HepG2 (cell line): Measurements from ENCODE around the gene ADAMTSL3. TPM values are rescaled to one million over a fixed set of nuclear protein-coding genes. Genes with fewer than 3 reads are reported as not detected.

Experiments used
- ATAC-seq: fragments of 200-7000 bp; cut with Tn5 transposase; 3 replicates; pipeline ENCODE4 v1.9.1; 2020; ENCODE audit warnings: mild to moderate bottlenecking, moderate library complexity
- BruUV-seq: library from RNA; stranded (reverse); fragments of 400-500 nt; replicated peaks from 2 replicates; lab custom pipeline; 2021; lab: Mats Ljungman, UMichigan
- CTCF ChIA-PET: fragments of 300-600 bp; formaldehyde crosslinking; extraction: SDS; loops from one replicate; lab custom pipeline; 2021; ENCODE audit warnings: low total read pairs, inconsistent platforms, low intra/inter-chr PET ratio; lab: Yijun Ruan, JAX
- POLR2A ChIA-PET: fragments of 350-600 bp; sonication (Branson Sonifier 250); formaldehyde crosslinking; loops from one replicate; lab custom pipeline; 2020; ENCODE audit warnings: antibody characterized with exemption, inconsistent platforms; lab: Yijun Ruan, JAX
- DNase-seq: peaks from one replicate; pipeline ENCODE4 v3.0.0-alpha.2; 2015; ENCODE audit warnings: low spot score
- FAIRE-seq: peaks from 3 replicates; lab custom pipeline; 2011; peaks lifted over from hg19 to GRCh38; lab: Jason Lieb, UNC
- H2AFZ ChIP-seq: one replicate; pipeline ENCODE4 v1.6.1; 2011; ENCODE audit warnings: low read length, inconsistent platforms
- H3K27ac ChIP-seq: fragments of 300-600 bp; 3 replicates; pipeline ENCODE4 v1.8.0; 2011; ENCODE audit warnings: mixed run types, mild to moderate bottlenecking, mixed read lengths, low read length, inconsistent platforms; ENCODE audit not compliant: insufficient read depth; ENCODE audit errors: extremely low read length
- H3K27me3 ChIP-seq, 2 experiments: fragments of 200-600 bp in 1 of 2; 2 replicates in 1 of 2; 3 replicates in 1 of 2; pipeline versions ENCODE4 v1.6.0 to v1.8.0; 2011; ENCODE audit warnings: low read length in 2 of 2, mild to moderate bottlenecking in 2 of 2, moderate library complexity in 2 of 2, inconsistent platforms in 1 of 2; ENCODE audit not compliant: insufficient read depth in 2 of 2, control insufficient read depth in 1 of 2
- H3K36me3 ChIP-seq, 2 experiments: fragments of 200-600 bp in 1 of 2; replicated peaks in 1 of 2; 2 replicates in 1 of 2; 3 replicates in 1 of 2; pipeline versions ENCODE4 v1.5.1 to v1.8.0; 2011; ENCODE audit warnings: low read length in 2 of 2, inconsistent platforms in 1 of 2; ENCODE audit not compliant: insufficient read depth in 2 of 2, control insufficient read depth in 1 of 2
- H3K4me1 ChIP-seq: 2 replicates; pipeline ENCODE4 v1.5.1; 2012; ENCODE audit warnings: low read length, inconsistent platforms; ENCODE audit not compliant: insufficient read depth
- H3K4me2 ChIP-seq: 2 replicates; pipeline ENCODE4 v1.6.0; 2011; ENCODE audit warnings: low read depth, low read length, inconsistent platforms
- H3K4me3 ChIP-seq, 3 experiments: fragments of 200-600 bp in 1 of 3; sonication (generic), shearing (Covaris generic) in 1 of 3; replicated peaks in 1 of 3; 2 replicates each; pipeline ENCODE4 v1.5.1; 2011 to 2016; ENCODE audit warnings: low read length in 3 of 3, inconsistent platforms in 2 of 3, low read depth in 2 of 3, mild to moderate bottlenecking in 2 of 3, control low read depth in 1 of 3, mixed read lengths in 1 of 3; ENCODE audit not compliant: insufficient read depth in 1 of 3
- H3K79me2 ChIP-seq: one replicate; pipeline ENCODE4 v1.6.1; 2011; ENCODE audit warnings: low read length, inconsistent platforms; ENCODE audit not compliant: insufficient read depth
- H3K9ac ChIP-seq: 2 replicates; pipeline ENCODE4 v1.6.0; 2011; ENCODE audit warnings: mild to moderate bottlenecking, low read depth, low read length, inconsistent platforms; ENCODE audit not compliant: insufficient read depth
- H3K9me3 ChIP-seq: 2 replicates; pipeline ENCODE4 v1.5.1; 2012; ENCODE audit warnings: mild to moderate bottlenecking, low read length
- H4K20me1 ChIP-seq: 2 replicates; pipeline ENCODE4 v1.6.0; 2011; ENCODE audit warnings: inconsistent platforms, mild to moderate bottlenecking, low read length, moderate library complexity; ENCODE audit not compliant: insufficient read depth
- CENPX ChIP-seq: sonication (generic); formaldehyde crosslinking; IDR thresholded peaks from 2 replicates; pipeline ENCODE4 v1.9.0; 2021; ENCODE audit warnings: mild to moderate bottlenecking, missing genetic modification reagents, moderate library complexity
- FLYWCH1 ChIP-seq: sonication (generic); formaldehyde crosslinking; IDR thresholded peaks from 2 replicates; pipeline ENCODE4 v1.8.1; 2023; ENCODE audit warnings: mild to moderate bottlenecking, missing genetic modification reagents
- HOXD1 ChIP-seq: sonication (generic); formaldehyde crosslinking; IDR thresholded peaks from 2 replicates; pipeline ENCODE4 v1.5.0; 2020; ENCODE audit warnings: missing genetic modification reagents
- IRF1 ChIP-seq: sonication (generic); formaldehyde crosslinking; IDR thresholded peaks from 2 replicates; pipeline ENCODE4 v1.4.0; 2020; ENCODE audit warnings: low read depth, mild to moderate bottlenecking, missing genetic modification reagents
- ISL2 ChIP-seq: sonication (generic); formaldehyde crosslinking; IDR thresholded peaks from 2 replicates; pipeline ENCODE4 v1.5.0; 2020; ENCODE audit warnings: missing genetic modification reagents
- MEIS1 ChIP-seq: sonication (generic); formaldehyde crosslinking; IDR thresholded peaks from 2 replicates; pipeline ENCODE4 v1.9.0; 2021; ENCODE audit warnings: mild to moderate bottlenecking, missing genetic modification reagents, moderate library complexity, borderline replicate concordance
- PITX1 ChIP-seq: sonication (generic); formaldehyde crosslinking; IDR thresholded peaks from 2 replicates; pipeline ENCODE4 v1.5.1; 2020; ENCODE audit warnings: mild to moderate bottlenecking, missing genetic modification reagents
- PRPF4 ChIP-seq: fragments of 200-400 bp; formaldehyde crosslinking; IDR thresholded peaks from 2 replicates; pipeline ENCODE4 v1.6.1; 2016; ENCODE audit warnings: low read length, low read depth; ENCODE audit not compliant: poor library complexity, severe bottlenecking
- SP5 ChIP-seq: IDR thresholded peaks from 2 replicates; pipeline ENCODE4 v1.6.1; 2016; ENCODE audit warnings: low read depth, borderline replicate concordance
- TEF ChIP-seq: sonication (generic); formaldehyde crosslinking; IDR thresholded peaks from 2 replicates; pipeline ENCODE4 v1.5.0; 2020; ENCODE audit warnings: missing genetic modification reagents
- TGIF2 ChIP-seq: IDR thresholded peaks from 2 replicates; pipeline ENCODE4 v1.6.1; 2016; ENCODE audit warnings: control low read depth, missing compliant biosample characterization
- WIZ ChIP-seq: sonication (generic); formaldehyde crosslinking; IDR thresholded peaks from 2 replicates; pipeline ENCODE4 v1.5.1; 2020; ENCODE audit warnings: mild to moderate bottlenecking, missing genetic modification reagents
- ZFP62 ChIP-seq: sonication (generic); formaldehyde crosslinking; IDR thresholded peaks from 2 replicates; pipeline ENCODE4 v1.4.0; 2020; ENCODE audit warnings: missing genetic modification reagents
- WGBS: methylation state at CpG from one replicate; pipeline ENCODE4 v1.1.6; 2017; ENCODE audit warnings: low lambda C conversion rate; 5-methylcytosine and 5-hydroxymethylcytosine counted together
- in situ Hi-C: cut with HindIII; loops from 2 replicates; pipeline ENCODE4 v1.10.0; 2017; ENCODE audit warnings: low pct_unique_long_range_greater_than_20kb; ENCODE audit not compliant: extremely low pct_ligation_motif_present
- intact Hi-C: fragments of 100-400 bp; cut with micrococcal nuclease; formaldehyde crosslinking; loops from one replicate; pipeline ENCODE4 v1.10.0; 2022; ENCODE audit not compliant: unreplicated experiment
- polyA plus RNA-seq, 8 experiments: library from polyadenylated mRNA; depleted of rRNA in 3 of 8; stranded (reverse) in 7 of 8; unstranded in 1 of 8; fragments of >200 nt; fragmentation: Illumina TruSeq in 4 of 8; extraction: Trizol in 4 of 8; gene quantifications; 2 replicates each; pipeline versions ENCODE4 v1.2.1 to v1.2.3, GENCODE V29; 2011 to 2016; ENCODE audit warnings: low read depth in 4 of 8, missing spikeins in 1 of 8, mixed read lengths in 1 of 8; ENCODE audit not compliant: insufficient read depth in 1 of 8
- total RNA-seq, 5 experiments: library from RNA; depleted of rRNA; stranded (reverse); fragments of >200 nt; fragmentation: Illumina TruSeq; extraction: Trizol; gene quantifications; 2 replicates each; pipeline ENCODE4 v1.2.3, GENCODE V29; 2016; ENCODE audit warnings: low read depth in 1 of 5
- TF ChIP-seq, protein P1 (sequence below): IDR thresholded peaks from 2 replicates; pipeline ENCODE4 v1.6.1; 2016

Gene ADAMTSL3
- total and polyA plus RNA-seq, 2 of the 13 experiments (the other 11 are each of a cell fraction or from before 2014, with no cell fraction given) = 0.04 to 0.09 TPM

- no peak for TF ChIP-seq IRF1
These were observed 324.1 kb downstream of the ADAMTSL3 start (continued) for GRCh38 chr15:83977992-83978391.

- FAIRE-seq (no peak), DNase-seq (no peak), ATAC-seq (no peak)
- Histone ChIP-seq H3K4me2 (no peak overlapping the region), H3K27me3 (peaks cover 0 to 1% of the 10 kb centered on the region in 2 experiments; a peak in 2 of 5 replicates), H3K27ac (no peak overlapping the region), H2AFZ (no peak overlapping the region), H3K4me3 (no peak overlapping the region), H3K4me1 (no peaks in the 10 kb centered on the region), H4K20me1 (no peaks in the 10 kb centered on the region), H3K79me2 (no peaks in the 10 kb centered on the region), H3K36me3 (no peaks in the 10 kb centered on the region), H3K9me3 (peaks cover 14% of the 10 kb centered on the region), H3K9ac (no peak overlapping the region)
- 0% methylated on average over 2 of the region's 3 CpGs for WGBS
- intact Hi-C loops = no loop called here
- ChIA-PET CTCF (no interaction called here), POLR2A (no interaction called here)
- TF ChIP-seq PRPF4 (no peak), MEIS1 (CRISPR knock-in tag) (no peak), HOXD1 (CRISPR knock-in tag) (no peak), TEF (no peak), CENPX (CRISPR knock-in tag) (no peak), TGIF2 (CRISPR knock-in tag) (no peak), ZFP62 (CRISPR knock-in tag) (no peak), PITX1 (CRISPR knock-in tag) (no peak), SP5 (CRISPR knock-in tag) (no peak), ISL2 (no peak), FLYWCH1 (CRISPR knock-in tag) (no peak), WIZ (no peak)
- TF ChIP-seq, protein P1, sequence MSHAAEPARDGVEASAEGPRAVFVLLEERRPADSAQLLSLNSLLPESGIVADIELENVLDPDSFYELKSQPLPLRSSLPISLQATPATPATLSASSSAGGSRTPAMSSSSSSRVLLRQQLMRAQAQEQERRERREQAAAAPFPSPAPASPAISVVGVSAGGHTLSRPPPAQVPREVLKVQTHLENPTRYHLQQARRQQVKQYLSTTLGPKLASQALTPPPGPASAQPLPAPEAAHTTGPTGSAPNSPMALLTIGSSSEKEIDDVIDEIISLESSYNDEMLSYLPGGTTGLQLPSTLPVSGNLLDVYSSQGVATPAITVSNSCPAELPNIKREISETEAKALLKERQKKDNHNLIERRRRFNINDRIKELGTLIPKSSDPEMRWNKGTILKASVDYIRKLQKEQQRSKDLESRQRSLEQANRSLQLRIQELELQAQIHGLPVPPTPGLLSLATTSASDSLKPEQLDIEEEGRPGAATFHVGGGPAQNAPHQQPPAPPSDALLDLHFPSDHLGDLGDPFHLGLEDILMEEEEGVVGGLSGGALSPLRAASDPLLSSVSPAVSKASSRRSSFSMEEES (CRISPR knock-in tag) = no peak
- BruUV-seq = no TSS peak
- in situ Hi-C loops = no loop called here
These were observed 324.7 kb downstream of the ADAMTSL3 start for GRCh38 chr15:83978588-83978987.
